ENCODE results near the gene LOXL3.
"Not testable (repeated sequence)": the region's sequence is repeated elsewhere in the genome, so short reads cannot be mapped to it uniquely, and the experiment has no call there.

Gene LOXL3

GRCh38 chr2:74566076-74566753 is 12.5 kb upstream of the LOXL3 start:
- DNase-seq (ENCODE audit: low spot score) = no peak
- H3K27ac ChIP-seq = peak overlapping the region in 1 of 2 donors; percentile 7
- TF ChIP-seq CTCF (IDR thresholded peaks at IDR 0.05) = no peak
- H3K4me3 ChIP-seq = no peak overlapping the region

GRCh38 chr2:74564222-74564621 is 10.5 kb upstream of the LOXL3 start:
- DNase-seq (ENCODE audit: low spot score) = peak; percentile 31
- H3K27ac ChIP-seq = no peak overlapping the region
- H3K4me3 ChIP-seq = no peak overlapping the region
- no peak for TF ChIP-seq CTCF (IDR thresholded peaks at IDR 0.05)

GRCh38 chr2:74562126-74562775 is 8.5 kb upstream of the LOXL3 start:
- peak; percentile 58 for DNase-seq (ENCODE audit: low spot score)
- Histone ChIP-seq H3K4me3 (no peak overlapping the region), H3K27ac (no peak overlapping the region)
- no peak for TF ChIP-seq CTCF (IDR thresholded peaks at IDR 0.05)

GRCh38 chr2:74561022-74561421 is 7.3 kb upstream of the LOXL3 start:
- DNase-seq (ENCODE audit: low spot score); H3K4me3 ChIP-seq; H3K27ac ChIP-seq: not testable (repeated sequence)

- no peak overlapping the region for H3K27ac ChIP-seq
- no peak for TF ChIP-seq CTCF (IDR thresholded peaks at IDR 0.05)
Observed at GRCh38 chr2:74560591-74560990, 6.8 kb upstream of the LOXL3 start.

GRCh38 chr2:74559912-74560311 is 6.2 kb upstream of the LOXL3 start:
- DNase-seq (ENCODE audit: low spot score) = peak; percentile 43
- TF ChIP-seq CTCF (IDR thresholded peaks at IDR 0.05) = no peak
- Histone ChIP-seq H3K4me3 (no peak overlapping the region), H3K27ac (no peak overlapping the region)

More at GRCh38 chr2:74560591-74560990, 6.8 kb upstream of the LOXL3 start:
- no peak overlapping the region for H3K4me3 ChIP-seq
- peak; percentile 62 for DNase-seq (ENCODE audit: low spot score)

- no peak for TF ChIP-seq CTCF (IDR thresholded peaks at IDR 0.05)
- DNase-seq (ENCODE audit: low spot score) = peak; percentile 61
- no peak overlapping the region for H3K4me3 ChIP-seq
- no peak overlapping the region for H3K27ac ChIP-seq
Observed at GRCh38 chr2:74558284-74559230, 4.8 kb upstream of the LOXL3 start.
